ENCODE measurements around the gene AFTPH.

Gene AFTPH

GRCh38 chr2:64481665-64482064 lies 42.5 kb upstream of the AFTPH start:
- TF ChIP-seq CTCF (conservative IDR thresholded peaks at IDR 0.05; ENCODE audit: low read length) = no peak
- H3K4me3 ChIP-seq (ENCODE audit: low read length) = no peak overlapping the region
- DNase-seq (ENCODE audit: low read depth) = no peak

- H3K4me3 ChIP-seq (ENCODE audit: low read length) = no peak overlapping the region
- TF ChIP-seq CTCF (conservative IDR thresholded peaks at IDR 0.05; ENCODE audit: low read length) = no peak
- no peak for DNase-seq (ENCODE audit: low read depth)
Observed at GRCh38 chr2:64482243-64482642, 41.9 kb upstream of the AFTPH start.

GRCh38 chr2:64482765-64483504 lies 41.2 kb upstream of the AFTPH start:
- no peak for TF ChIP-seq CTCF (conservative IDR thresholded peaks at IDR 0.05; ENCODE audit: low read length)
- no peak overlapping the region for H3K4me3 ChIP-seq (ENCODE audit: low read length)
- DNase-seq (ENCODE audit: low read depth) = peak; percentile 27

- H3K4me3 ChIP-seq (ENCODE audit: low read length) = no peak overlapping the region
- no peak for TF ChIP-seq CTCF (conservative IDR thresholded peaks at IDR 0.05; ENCODE audit: low read length)
- DNase-seq (ENCODE audit: low read depth) = no peak
Observed at GRCh38 chr2:64485331-64485730, 38.8 kb upstream of the AFTPH start.

GRCh38 chr2:64485961-64486360 lies 38.2 kb upstream of the AFTPH start:
- TF ChIP-seq CTCF (conservative IDR thresholded peaks at IDR 0.05; ENCODE audit: low read length) = no peak
- DNase-seq (ENCODE audit: low read depth) = peak; percentile 55
- no peak overlapping the region for H3K4me3 ChIP-seq (ENCODE audit: low read length)

- TF ChIP-seq CTCF (conservative IDR thresholded peaks at IDR 0.05; ENCODE audit: low read length) = no peak
- no peak overlapping the region for H3K4me3 ChIP-seq (ENCODE audit: low read length)
- DNase-seq (ENCODE audit: low read depth) = no peak
Observed at GRCh38 chr2:64487256-64488049, 36.7 kb upstream of the AFTPH start.

Measured in AG10803 (cell line).